ENCODE data around the gene HAT1.

Gene HAT1

DNA sequence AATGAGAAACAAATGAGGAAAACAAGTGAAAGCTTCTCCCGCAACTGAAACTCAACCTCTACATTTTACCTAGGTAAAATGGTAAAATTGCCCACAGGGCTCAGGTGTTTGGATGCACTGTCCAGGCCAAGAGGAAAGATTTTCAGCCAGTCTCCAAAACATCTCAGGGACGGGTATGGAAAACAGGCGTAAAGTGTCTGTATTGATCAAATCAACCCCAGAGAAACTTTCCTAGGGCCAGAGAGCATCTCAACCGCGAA lies 361 bp upstream of the HAT1 start:
- intact Hi-C loops (cut with DNase I; ENCODE audit: low total_unique reads), result loop anchor here (5.0 kb wide), 1 partner anchor 40 kb away; no protein-coding TSS in a partner anchor
- no peaks in the 10 kb centered on the region for H3K9me3 ChIP-seq
- H3K4me3 ChIP-seq, result peak overlapping the region; percentile 87 to 96
- peaks cover 5 to 20% (median 18%) of the 10 kb centered on the region in 4 donors for H3K4me1 ChIP-seq
- DNase-seq, result no peak
- TF ChIP-seq, protein P1, sequence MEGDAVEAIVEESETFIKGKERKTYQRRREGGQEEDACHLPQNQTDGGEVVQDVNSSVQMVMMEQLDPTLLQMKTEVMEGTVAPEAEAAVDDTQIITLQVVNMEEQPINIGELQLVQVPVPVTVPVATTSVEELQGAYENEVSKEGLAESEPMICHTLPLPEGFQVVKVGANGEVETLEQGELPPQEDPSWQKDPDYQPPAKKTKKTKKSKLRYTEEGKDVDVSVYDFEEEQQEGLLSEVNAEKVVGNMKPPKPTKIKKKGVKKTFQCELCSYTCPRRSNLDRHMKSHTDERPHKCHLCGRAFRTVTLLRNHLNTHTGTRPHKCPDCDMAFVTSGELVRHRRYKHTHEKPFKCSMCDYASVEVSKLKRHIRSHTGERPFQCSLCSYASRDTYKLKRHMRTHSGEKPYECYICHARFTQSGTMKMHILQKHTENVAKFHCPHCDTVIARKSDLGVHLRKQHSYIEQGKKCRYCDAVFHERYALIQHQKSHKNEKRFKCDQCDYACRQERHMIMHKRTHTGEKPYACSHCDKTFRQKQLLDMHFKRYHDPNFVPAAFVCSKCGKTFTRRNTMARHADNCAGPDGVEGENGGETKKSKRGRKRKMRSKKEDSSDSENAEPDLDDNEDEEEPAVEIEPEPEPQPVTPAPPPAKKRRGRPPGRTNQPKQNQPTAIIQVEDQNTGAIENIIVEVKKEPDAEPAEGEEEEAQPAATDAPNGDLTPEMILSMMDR (IDR thresholded peaks at IDR 0.05), result no peak
- H3K27ac ChIP-seq, result peak overlapping the region; percentile 92 to 94
- no peaks in the 10 kb centered on the region for H3K27me3 ChIP-seq
- peaks cover 0 to 11% (median 3%) of the 10 kb centered on the region in 3 donors for H3K36me3 ChIP-seq

DNA sequence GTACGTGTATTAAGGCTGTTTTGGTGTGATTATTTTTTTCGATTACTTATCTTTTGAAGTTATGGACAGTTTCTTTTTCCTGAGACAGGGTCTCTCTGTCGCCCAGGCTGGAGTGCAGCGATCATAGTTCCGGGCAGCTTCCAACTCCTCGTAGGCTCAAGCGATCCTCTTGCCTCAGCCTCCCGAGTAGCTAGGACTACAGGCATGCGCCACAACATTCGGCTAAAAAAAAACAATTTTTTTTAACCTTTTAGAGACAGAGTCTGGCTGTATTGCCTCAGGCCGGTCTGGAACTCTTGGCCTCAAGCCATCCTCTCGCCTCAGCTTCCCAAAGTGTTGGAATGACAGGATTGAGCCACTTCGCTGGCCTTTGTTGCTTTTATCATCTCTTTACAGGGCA lies 945 bp downstream of the HAT1 start:
- Histone ChIP-seq H3K9me3 (no peaks in the 10 kb centered on the region), H3K4me3 (peak overlapping the region; percentile 87 to 96), H3K36me3 (peaks cover 3 to 22% (median 4%) of the 10 kb centered on the region in 3 donors), H3K4me1 (peaks cover 5 to 20% (median 18%) of the 10 kb centered on the region in 4 donors), H3K27ac (peak overlapping the region; percentile 92 to 94), H3K27me3 (no peaks in the 10 kb centered on the region)
- intact Hi-C loops (cut with DNase I; ENCODE audit: low total_unique reads), result loop anchor here (5.0 kb wide), 1 partner anchor 41 kb away; no protein-coding TSS in a partner anchor
- no peak for DNase-seq
- TF ChIP-seq, protein P1 (IDR thresholded peaks at IDR 0.05), result no peak

DNA sequence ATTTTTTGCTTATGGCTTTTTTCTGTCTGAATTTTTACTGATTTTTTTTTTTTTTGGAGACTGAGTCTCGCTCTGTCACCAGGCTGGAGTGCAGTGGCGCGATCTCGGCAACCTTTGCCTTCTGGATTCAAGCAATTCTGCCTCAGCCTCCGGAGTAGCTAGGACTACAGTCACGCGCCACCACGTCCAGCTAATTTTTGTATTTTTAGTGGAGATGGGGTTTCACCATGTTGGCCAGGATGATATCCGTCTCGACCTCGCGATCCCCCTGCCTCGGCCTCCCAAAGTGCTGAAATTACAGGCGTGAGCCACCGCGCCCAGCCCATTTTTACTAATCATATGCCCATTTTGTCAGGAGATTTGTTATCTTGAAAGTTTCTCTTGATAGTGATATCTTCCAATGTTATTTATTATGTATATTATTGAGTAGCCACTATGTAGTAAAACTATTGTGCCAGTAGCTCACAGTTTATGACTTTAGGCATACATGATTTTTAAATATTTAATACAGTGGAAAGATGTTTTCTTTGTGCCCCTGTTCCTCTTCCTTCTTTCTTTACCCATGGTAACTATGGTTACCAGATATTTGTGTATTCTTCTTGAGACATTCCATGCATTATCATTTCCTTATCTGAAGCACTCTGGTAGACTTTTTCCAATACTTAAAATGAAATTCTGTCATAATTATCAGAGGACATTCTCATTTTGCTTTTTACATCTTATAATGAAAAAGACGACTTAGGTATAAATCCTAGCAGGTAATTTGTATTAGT lies 2.1 kb downstream of the HAT1 start:
- Histone ChIP-seq H3K9me3 (no peaks in the 10 kb centered on the region), H3K4me3 (no peak overlapping the region), H3K36me3 (peaks cover 3 to 27% (median 4%) of the 10 kb centered on the region in 3 donors), H3K27ac (peak overlapping the region in 1 of 2 donors; percentile 92), H3K27me3 (no peaks in the 10 kb centered on the region), H3K4me1 (peaks cover 5 to 24% (median 18%) of the 10 kb centered on the region in 4 donors)
- TF ChIP-seq, protein P1 (IDR thresholded peaks at IDR 0.05), result no peak
- no peak for DNase-seq
- intact Hi-C loops (cut with DNase I; ENCODE audit: low total_unique reads), result loop anchor here (5.0 kb wide), 1 partner anchor 42 kb away; no protein-coding TSS in a partner anchor

DNA sequence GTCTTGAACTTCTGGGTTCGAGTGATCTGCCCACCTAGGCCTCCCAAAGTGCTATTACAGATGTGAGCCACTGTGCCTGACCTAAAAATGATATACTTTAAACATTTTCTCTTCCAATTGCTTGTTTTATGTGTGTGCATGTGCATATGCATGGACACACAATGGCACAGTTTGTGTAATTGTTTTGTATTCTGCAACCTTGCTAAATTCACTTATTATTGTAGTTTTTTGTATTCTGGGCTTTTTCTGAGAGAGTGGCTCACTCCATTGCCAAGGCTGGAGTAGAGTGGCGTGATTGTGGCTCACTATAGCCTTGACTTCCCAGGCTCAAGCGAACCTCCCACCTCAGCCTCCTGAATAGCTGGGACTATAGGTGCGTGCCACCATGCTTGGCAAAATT lies 8.1 kb downstream of the HAT1 start:
- intact Hi-C loops (cut with DNase I; ENCODE audit: low total_unique reads), result no loop called here
- Histone ChIP-seq H3K36me3 (peaks cover 3 to 36% (median 4%) of the 10 kb centered on the region in 3 donors), H3K27ac (no peak overlapping the region), H3K4me1 (peaks cover 0 to 4% (median 0%) of the 10 kb centered on the region in 4 donors), H3K9me3 (no peaks in the 10 kb centered on the region), H3K27me3 (no peaks in the 10 kb centered on the region), H3K4me3 (no peak overlapping the region)
- no peak for DNase-seq
- TF ChIP-seq, protein P1 (IDR thresholded peaks at IDR 0.05), result no peak

DNA sequence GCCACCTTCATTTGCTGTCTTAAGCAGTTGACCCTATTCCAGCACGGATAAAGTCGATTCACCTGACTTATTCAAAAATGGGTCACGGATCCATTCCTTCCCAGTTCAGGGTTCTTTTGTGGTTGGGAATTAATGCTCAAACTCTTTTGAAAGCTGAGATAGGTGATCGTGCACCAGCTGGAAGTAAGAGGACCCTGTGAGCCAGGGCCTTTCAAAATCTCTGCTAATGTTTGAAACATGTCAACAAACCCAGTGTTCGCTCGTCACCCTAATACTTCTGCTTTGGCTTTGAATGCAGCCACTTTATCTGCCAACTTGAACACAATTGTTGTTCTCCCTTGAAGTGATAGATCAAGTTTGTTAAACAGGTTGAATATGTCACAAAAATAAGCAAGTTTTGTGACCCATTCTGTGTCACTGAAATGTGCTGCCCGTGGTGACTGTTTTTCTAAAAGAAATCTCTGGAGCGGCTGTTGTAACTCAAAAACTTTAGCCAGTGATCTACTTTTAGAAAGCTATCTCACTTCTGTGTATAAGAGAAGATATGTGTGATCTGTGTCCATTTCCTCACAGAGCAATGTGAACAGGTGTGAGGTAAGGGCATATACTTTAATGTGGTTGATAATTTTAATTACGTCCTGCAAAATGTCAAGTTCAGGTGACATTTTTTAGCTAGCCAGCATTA lies 16.9 kb downstream of the HAT1 start:
- Histone ChIP-seq H3K4me1 (no peaks in the 10 kb centered on the region), H3K27me3 (no peaks in the 10 kb centered on the region), H3K36me3 (peaks cover 0 to 4% (median 0%) of the 10 kb centered on the region in 3 donors), H3K27ac (no peak overlapping the region), H3K9me3 (no peaks in the 10 kb centered on the region), H3K4me3 (no peak overlapping the region)
- intact Hi-C loops (cut with DNase I; ENCODE audit: low total_unique reads), result no loop called here
- TF ChIP-seq, protein P1 (IDR thresholded peaks at IDR 0.05), result no peak
- no peak for DNase-seq

Data from tibial artery (tissue), 4 donors.